ENCODE data around the gene BCAR3.
A peak's percentile ranks its signal among the peaks of the same experiment; 100 is the strongest.

Gene BCAR3

DNA sequence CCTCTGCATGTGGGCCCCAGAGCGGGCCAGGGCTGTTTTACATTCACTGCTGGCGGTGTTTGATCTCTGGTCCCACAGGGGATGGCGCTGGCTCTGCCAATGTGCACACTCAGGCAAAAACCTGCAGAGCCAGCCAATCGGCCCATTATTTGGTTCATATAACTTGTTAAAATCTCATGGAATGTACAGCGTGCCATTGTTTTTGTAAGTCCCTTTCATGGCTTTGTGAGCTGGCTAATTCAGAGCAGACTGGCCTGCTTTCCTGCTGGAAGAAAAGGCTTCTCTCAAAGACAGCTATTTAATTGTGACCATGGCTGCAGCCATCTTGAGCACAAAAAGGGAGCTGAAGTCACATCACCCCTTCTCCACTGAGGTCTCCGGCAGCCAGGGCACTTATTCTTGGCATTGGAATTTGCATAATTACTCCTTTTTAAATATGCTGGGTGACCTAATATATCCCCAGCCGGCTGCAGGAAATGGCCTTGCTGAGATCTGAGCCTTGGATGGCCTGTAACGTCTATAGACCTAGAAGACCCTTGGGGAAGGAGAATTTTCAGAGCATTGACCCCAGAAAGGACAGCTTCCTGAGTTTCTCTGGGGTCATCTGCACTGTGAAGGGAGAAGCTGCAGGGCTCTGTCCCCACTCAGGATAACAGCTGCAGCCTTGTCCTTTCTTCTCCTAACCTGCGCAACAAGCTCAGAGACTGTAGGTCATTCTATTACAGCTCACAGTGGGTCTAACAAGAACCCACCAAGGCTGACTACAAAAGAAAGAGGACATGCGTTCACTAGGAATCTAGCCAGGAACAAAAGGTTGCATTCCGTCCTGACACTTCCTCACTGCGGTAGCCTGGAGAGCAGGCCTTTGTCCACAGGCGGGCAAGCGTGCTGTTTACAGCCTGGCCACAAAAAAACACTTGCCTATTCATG, 45.8 kb downstream of the BCAR3 start:
- DNase-seq, result peak; percentile 32

DNA sequence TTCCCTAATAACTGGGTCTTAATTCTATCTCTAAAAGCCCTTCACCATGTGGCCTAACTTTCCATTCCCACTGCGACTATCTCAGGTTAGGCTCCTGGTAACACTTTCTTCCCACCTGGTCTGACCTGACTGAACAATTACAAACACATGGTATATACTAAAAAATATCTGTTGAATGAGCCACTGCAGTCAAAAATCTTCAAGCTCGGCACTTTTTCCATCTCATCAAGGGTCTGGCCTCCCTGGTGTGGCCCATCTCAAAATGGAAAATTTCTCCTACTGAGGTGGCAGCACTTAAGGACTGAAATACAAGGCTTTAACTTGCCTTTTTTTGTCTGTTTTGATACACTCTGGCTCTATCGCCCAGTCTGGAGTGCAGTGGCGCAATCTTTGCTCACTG, 48.3 kb downstream of the BCAR3 start:
- no peak for DNase-seq

DNA sequence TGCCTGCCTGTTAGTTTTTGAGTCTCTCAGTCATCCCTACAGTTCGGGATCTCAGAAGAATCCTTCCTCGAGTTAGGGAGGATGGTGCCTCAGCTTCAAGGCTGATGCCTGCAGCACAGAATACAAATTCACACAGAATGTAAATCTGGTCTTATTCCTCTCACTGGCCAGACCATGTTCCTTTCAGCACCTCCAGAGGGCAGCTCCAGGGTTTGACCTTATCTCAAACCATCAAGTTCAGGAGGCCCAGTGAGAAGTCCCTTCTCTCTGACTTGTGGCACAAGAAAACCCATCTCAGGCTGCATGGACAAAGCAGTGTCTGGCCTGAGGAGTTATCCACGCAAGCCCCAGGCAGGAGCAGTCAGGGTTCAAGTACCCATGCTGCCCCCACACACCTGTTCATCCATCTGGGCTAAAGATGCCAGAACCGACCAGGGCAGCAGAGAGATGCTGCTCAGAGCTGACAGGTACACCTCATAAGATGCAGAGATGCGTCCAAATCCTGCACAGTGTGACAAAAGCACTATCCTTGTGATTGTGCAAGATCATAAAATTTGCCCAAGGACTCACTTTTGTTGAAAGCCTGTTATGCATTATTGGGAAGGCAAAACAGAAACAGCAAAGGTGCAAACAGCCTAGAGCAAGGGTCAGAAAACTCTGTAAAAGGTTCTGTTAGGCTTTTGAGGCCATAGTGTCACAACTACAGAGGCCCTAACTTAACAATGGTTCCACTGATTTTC, 49.8 kb downstream of the BCAR3 start:
- no peak for DNase-seq

DNA sequence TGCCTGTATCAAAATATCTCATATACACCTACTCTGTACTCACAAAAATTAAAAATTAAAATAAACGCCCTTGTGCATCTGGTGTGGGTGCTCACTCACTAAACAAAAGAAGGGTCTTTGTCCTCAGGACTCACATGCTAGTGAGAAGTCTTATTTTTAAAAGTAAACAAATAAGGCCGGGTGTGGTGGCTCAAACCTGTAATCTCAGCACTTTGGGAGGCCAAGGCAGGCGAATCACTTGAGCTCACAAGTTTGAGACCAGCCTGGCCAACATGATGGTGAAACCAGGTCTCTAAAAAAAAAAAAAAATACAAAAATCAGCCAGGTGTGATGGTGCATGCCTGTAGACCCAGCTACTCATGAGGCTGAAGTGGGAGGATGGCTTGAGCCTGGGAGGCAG, 51.5 kb downstream of the BCAR3 start:
- no peak for DNase-seq

DNA sequence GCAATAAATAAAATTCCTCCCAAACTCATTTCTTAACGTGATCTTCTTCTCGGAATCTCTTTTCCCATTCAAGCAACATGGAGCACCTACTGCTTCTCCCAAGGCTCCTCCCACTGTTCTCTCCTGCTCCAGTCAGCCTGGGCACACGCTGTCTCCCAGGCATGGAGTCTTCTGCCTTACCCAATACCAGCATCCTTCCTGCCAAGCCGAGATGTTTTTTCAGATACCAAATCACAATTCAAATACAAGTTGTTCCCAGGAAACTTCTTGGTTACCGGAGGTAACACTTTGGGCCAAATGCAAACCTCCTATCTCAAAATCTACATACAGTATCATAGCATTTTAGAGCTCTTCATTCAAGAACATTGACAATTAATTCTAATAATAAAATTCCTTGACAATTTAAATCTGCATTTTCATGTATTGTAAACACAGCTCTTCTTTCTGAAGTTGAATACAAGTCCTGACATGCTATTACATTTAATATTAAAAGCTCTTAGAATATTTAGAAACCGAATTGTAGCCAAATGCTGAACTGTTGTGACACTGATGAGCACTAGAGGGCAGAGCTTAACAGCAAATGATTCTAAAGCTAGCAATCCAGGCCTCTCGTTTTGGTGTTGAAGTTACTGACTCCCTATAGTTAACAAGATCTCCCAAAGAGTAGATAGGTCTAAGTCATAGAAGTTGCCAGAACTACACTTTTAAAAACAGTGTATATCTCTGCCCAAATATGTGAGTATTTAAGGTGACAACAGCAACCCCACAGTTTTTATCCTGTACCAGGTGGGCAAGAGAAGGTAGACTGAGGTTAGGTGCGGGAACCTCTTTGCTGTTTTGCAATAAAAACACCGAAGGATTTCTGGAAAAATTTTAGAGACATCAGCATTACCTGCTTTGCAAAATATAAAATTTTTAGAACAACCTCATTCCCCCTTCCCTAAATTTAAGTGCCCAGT, 52.3 kb downstream of the BCAR3 start:
- DNase-seq, result peak; percentile 55

DNA sequence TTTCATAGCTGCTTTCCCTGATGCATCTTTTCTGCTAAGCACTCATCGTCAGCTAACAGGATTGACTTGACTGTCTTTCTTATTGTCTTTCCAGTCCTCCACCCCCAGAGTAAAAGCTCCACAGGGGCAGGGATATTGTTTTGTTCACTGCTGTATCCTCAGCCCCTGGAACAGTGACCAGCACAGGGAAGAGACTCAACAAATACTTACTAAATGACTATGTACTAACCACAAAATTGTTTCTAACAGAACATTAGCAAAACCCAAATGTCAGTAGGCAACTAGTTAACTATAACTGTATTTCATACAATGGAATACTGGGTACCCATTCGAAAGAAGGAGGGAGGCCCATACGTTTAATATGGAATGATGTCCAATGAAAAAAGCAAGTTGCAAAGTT, 53.0 kb downstream of the BCAR3 start:
- DNase-seq, result no peak

DNA sequence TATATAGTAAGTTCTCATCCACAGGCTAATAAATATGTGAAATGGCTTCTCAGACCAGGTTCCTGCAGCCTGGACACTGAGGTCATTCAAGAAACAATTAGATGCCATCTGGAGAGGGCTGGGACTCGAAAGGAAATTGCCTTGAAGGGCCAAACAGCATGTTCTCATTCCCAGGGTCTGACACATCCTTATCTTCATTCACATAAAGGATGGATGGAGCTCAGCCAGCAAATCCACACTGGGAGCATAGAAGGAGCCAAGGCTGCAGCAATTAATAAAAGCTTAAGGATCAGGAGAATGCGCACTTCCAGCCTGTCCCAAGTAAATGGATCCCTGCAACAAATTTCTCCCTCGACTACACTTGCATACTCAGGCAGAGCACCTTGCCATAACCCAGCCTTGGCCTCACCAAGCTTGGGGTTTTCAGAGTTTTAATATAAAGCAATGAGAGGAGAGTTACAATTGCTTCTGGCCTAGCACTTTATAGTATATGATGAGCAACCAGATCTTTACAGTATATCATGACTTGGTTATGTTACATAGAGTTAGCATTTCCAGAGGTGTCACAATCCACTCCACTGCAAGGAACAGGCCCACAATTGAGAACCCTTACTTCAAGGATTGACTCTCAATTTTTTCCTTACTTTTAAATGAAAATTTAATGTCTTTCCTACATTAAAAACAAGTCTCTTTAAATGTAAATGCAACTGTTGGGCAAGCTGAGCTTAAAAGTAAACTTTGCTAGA, 55.9 kb downstream of the BCAR3 start:
- DNase-seq, result no peak

DNA sequence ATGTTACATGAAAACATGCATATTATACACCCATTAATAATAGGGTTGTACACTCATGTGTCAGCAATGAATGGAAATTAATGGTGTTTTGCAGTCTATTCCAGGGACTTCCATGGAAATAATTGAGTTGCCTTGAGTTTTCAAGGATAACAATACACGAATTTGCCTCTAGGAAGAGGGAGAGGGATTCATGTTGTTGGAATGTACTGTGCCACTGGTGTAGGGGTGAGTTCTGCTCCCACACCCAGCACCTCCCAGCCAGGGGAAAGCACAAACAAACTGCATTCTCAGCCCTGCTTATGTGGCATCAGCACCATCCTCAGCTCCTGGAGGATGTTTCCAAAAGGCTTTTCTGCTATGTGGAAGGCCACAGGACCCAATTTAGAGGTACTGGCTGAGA, 57.8 kb downstream of the BCAR3 start:
- DNase-seq, result no peak

DNA sequence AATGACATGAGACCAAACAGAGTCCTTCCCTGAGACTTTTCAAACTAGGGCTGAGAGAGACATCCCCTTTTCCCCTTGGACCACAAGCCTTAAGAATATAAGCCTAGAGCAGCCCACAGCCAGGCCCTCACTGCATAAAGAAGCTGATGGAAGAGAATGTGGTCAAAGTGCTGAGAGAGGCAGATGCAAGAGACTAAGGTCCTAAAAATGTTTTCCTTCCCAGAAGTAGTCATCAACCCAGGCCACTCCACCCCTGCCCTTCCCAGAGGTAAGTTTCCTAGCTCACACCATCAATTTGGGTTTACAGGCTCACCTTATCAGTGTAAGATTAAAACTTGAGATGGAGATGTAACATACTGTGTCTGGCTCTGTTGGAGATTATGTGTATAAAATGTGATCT, 58.2 kb downstream of the BCAR3 start:
- DNase-seq, result no peak

DNA sequence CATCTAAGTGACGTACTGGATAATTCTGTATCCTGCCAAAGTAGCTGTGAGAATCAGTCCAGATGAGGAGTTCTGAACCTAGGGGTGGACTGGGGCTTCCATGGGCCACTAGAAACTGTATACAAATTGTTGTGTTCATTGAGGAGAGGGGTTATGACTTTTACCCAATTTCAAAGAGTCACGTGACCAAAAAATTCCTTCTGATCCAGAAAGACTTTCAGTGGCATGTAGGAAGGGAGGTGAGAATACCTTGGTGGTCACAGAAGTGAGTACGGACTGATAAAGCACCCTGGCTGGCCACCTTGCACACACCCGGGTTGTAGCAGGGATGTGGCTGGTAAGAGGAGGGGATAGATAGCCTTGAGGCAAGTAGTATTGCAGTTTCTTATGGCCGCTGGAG, 60.4 kb downstream of the BCAR3 start:
- no peak for DNase-seq

DNA sequence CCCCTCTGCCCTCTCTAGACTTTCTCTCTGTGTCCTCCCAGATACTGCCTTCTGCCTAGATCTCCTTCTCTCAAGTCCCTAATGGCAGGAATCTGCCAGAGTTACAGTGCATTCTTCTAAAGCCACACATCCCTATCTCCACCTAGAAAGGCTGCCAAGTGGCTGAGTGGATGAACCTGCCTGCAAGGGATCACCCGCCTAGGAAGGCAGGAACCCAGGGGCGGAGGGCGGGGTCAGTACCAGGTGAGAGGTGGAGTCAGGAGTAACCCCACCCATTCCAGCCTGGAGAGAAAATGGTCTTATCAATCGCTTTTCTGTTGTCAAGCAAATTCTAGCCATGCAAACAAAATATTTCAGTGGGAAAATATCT, 60.8 kb downstream of the BCAR3 start:
- no peak for DNase-seq

DNA sequence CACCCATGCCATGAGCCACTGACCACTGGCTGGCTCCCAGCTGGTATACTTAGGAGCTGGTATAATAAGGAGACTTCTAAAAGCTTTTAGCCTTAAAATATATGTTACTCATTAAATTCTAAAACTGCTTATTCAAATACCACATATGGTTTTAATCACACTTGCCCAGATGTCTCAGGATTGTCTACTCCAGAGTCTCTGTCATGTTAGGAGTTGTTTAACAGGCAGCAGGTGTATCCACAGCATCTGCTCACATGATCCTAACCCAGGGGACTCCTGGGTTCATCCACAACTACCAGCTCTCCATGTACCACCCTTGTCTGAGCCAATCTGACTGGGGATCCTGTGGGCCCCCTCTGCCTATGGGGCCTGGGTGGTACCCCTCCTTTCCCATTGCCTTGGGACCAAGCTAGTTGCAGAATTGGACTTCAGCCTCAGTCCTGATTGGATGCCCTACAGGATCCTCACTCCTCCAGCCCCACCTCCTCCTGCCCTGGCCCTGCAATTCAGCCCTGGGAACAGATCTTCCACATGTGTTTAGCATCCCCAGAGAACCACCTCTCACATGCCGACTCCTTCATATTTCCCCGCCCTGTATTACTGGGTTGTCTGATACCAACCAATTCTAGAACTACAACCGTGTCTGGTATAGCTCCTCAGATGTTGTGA, 61.3 kb downstream of the BCAR3 start:
- DNase-seq, result no peak

DNA sequence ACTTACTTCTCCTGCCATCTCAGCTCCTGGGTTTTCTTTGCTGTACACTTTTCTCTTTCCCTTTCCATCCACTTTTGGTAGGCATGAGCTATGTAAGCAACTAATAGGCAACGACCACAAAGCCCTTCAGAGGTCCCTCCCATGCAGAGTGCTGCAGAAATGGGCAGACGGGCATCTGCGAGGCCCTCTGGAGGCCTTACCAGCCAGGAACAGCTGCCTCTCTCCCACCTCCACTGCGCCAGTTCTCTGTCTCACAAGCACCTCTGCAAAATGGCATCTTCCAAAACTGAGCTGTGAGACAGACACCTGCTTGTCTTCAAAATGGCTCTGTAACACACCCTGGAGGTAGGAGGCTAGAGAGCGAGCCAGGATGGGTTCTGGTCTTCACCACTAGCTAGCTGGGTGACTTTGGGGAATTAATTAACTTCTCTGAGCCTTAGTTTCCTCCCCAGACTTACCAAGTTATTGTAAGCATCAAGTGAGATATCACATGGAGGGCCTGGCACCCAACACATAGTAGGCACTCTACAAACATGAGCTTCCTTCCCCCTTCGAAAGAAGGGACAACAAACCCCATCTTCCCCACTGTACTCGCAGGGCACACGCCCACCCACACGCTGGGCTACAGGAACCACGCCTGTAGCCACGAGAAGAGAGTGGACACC, 62.0 kb downstream of the BCAR3 start:
- DNase-seq, result peak; percentile 60

DNA sequence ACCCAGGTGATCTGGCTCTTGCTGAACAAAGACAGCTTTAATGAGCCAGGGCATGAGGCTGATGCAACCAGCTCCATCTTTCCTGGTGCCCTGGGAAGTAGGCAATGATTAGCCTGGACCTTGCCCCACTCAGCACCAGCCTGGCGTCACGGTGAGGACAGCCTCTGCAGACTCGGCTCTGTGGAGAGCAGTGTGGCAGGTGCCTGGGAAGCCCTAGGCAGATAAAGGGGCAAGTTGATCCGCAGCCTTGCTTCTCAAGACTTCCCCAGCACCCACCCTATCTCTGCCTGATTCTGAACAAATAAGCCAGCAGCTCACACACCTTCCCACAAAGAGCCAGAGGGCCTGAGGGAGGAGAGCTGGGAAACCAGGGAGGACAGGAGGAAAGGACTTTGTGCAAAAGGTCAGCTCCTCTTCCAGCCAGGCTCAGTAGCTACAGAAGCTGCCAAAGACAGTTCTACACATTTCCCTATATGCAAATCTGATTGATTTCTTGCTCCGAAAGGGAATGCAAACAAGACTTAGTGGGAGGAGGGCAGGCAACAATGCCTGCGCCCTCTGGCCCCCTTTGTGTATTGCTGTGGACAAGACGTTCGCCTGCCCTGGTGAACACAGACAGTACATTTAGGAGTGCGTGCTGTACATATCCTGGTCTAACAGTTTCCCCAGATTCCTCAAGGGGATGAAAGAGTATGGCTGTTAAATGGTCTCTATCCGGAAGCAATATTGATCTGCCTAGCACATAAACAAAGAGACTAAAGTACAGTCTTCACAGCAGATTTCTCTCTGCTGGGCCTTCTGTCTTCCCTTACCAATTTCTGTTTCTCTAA, 63.8 kb downstream of the BCAR3 start:
- DNase-seq, result peak; percentile 21

DNA sequence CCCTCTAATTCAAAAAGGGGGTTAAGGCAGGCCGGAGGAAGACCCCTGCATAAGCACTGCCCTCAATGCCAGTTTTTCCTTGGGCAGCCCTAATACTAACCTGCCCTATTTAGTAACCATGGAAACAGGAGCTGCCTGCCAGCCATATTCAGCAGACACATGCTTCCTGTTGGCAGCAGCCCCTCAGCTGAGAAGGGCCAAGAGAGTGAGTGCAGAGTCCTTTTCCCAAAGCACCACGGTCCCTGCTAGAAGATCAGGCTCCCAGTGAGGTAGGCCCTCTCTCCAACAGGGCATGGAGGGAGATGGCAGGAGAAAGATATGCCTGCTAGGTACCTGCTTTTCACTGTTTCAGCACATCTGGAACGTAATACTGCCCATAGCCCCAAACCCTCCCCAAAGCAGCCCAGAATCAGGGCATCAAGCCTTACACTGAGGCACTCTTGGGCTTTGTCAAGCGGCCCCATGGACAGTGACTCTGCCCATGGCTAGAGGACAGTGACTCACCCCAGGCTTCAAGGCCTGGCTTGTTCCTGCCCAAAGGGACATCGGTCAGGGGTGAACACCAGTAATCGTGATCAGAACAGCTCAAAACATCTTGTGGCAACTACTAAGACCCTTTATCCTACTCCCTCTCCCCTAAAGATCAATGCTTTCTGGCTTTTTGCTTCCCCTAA, 64.5 kb downstream of the BCAR3 start:
- peak; percentile 92 for DNase-seq

DNA sequence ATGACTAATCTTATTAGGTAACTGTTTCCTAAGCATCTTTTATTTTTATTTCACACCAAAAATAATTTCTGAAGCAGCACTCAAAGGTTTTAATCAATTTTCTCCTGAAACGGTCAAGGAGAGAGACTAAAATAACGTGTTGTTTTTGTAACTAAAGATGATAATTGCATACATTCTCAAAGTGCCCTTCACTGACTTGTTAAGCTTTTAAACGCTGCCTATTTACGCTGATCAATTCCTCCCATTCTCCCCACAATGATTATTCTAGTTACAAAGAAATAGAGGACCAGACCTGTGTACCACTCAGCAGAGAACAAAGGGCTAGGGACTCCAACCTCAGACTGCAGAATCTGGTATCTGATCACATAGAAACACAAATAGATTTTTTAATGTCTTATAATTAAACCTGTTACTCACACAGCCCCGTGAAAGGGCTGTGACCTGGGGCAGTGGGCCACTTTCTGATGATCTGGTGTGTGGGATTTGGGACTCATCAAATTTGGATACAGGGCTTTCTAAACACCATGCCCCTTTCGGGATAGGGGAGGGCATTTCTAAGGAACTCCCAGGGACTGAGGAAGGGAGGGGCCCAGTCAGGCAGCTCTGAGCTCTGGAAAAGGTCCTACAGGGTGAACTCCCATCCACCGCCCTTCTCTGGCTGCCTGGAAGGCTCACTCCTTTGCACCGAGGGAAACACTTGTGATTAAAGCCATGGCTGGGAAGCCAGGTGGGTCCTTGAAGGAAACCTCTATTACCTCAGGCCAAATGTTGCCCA, 65.2 kb downstream of the BCAR3 start:
- DNase-seq, result peak; percentile 59

DNA sequence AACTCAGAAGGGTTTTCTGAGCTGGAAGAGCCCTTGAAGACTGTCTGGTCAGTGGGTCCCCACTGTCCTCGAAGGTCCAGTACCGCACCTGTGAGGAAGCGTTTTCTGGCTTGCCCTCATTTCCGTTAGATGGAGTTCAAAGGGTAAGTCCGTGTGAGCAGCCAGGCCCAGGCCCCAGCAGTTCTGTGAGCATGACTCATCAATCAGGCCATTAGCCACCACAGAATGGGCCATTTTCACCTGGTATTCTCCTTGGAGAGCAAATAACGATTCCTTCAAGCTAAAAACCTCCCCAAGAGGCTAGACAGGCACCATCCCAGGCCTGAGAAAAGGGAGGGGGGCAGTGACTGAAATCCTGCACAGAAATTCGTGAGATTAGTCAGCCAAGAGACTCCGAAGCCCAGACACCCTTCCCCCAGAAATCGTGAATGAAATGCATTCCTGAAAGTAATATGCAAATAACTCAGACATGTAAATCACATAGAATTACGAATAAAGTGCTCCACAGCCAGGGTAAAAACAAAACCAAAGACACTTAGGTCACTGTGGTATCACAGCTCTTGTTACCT, 66.0 kb downstream of the BCAR3 start:
- DNase-seq, result no peak

DNA sequence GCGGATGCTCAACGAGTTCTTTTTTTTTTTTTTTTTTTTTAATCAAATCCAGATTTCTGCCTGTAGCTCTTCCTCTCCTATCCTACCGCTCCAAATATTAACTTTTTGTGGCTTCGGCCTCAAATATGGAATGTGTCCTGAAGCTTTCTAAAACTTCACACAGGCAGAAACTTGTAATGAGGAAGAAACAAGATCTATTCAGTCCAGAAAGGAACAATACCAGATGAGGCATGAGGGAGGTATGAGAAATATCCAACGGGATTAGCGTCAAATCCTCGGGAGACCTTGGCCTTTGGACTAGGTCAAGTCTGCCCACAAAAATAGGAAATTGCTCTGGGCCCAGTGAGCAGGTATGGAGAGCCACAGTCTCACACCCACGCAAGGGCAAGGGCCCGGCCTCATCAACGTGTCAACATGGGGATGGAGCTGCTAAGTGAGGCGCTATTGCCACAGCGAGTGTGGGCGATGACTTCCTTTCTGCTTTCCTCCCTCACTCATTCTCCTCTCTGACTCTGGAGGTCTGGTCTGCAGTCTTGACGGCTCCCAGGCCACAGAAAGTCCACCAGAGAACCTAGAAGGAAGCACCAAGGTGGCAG, 66.6 kb downstream of the BCAR3 start:
- no peak for DNase-seq

Data from NCI-H2029 (cell line).